HepG2 (cell line): ENCODE data around the gene VPS11. TPM values are rescaled to one million over a fixed set of nuclear protein-coding genes. Genes with fewer than 3 reads are reported as not detected.

Experiments used
- CBX1 ChIP-seq: IDR thresholded peaks from one replicate; pipeline ENCODE4 v1.6.1; 2016; ENCODE audit warnings: antibody characterized with exemption, low read depth
- EEA1 ChIP-seq: sonication (generic); formaldehyde crosslinking; IDR thresholded peaks from 2 replicates; pipeline ENCODE4 v1.5.1; 2020; ENCODE audit warnings: mild to moderate bottlenecking, missing genetic modification reagents, borderline replicate concordance
- FOXA1 ChIP-seq, 2 experiments: fragments of 450-650 bp in 1 of 2; sonication (generic) in 1 of 2; formaldehyde crosslinking in 1 of 2; IDR thresholded peaks; 2 replicates each; pipeline versions ENCODE4 v1.4.0 to v1.6.1; 2016 to 2020; ENCODE audit warnings: missing genetic modification reagents in 1 of 2
- FOXA3 ChIP-seq: IDR thresholded peaks from 2 replicates; pipeline ENCODE4 v1.6.1; 2016; ENCODE audit warnings: missing genetic modification reagents, missing compliant biosample characterization
- HMGA1 ChIP-seq: sonication (generic); formaldehyde crosslinking; conservative IDR thresholded peaks from 2 replicates; pipeline ENCODE4 v1.4.0; 2020; ENCODE audit warnings: missing genetic modification reagents
- MAF1 ChIP-seq: sonication (generic); formaldehyde crosslinking; IDR thresholded peaks from 2 replicates; pipeline ENCODE4 v1.5.0; 2020; ENCODE audit warnings: missing genetic modification reagents, borderline replicate concordance
- MIXL1 ChIP-seq: IDR thresholded peaks from 2 replicates; pipeline ENCODE4 v1.6.1; 2016
- MXD3 ChIP-seq: IDR thresholded peaks from 2 replicates; pipeline ENCODE4 v1.6.1; 2016; ENCODE audit warnings: mild to moderate bottlenecking, missing biosample characterization, missing genetic modification reagents
- NFYC ChIP-seq: IDR thresholded peaks from 2 replicates; pipeline ENCODE4 v1.6.1; 2016; ENCODE audit warnings: missing genetic modification reagents, missing compliant biosample characterization
- SRF ChIP-seq: IDR thresholded peaks from 2 replicates; pipeline ENCODE4 v1.6.1; 2011; ENCODE audit warnings: mild to moderate bottlenecking, low read depth, low read length, moderate library complexity
- TSC22D2 ChIP-seq: sonication (generic); formaldehyde crosslinking; IDR thresholded peaks from 2 replicates; pipeline ENCODE4 v1.5.1; 2020; ENCODE audit warnings: missing genetic modification reagents, mild to moderate bottlenecking, borderline replicate concordance
- ZBTB38 ChIP-seq: sonication (generic); formaldehyde crosslinking; IDR thresholded peaks from 2 replicates; pipeline ENCODE4 v1.5.1; 2020; ENCODE audit warnings: mild to moderate bottlenecking, missing genetic modification reagents
- ZFY ChIP-seq: sonication (generic); formaldehyde crosslinking; IDR thresholded peaks from 2 replicates; pipeline ENCODE4 v1.4.0; 2020; ENCODE audit warnings: missing genetic modification reagents
- ZNF281 ChIP-seq: sonication (generic); formaldehyde crosslinking; IDR thresholded peaks from 2 replicates; pipeline ENCODE4 v1.4.0; 2020; ENCODE audit warnings: missing genetic modification reagents, borderline replicate concordance
- ZNF326 ChIP-seq: sonication (generic); formaldehyde crosslinking; IDR thresholded peaks from 2 replicates; pipeline ENCODE4 v1.4.0; 2020; ENCODE audit warnings: missing genetic modification reagents, borderline replicate concordance
- ZNF33A ChIP-seq: sonication (generic); formaldehyde crosslinking; IDR thresholded peaks from 2 replicates; pipeline ENCODE4 v1.5.1; 2020; ENCODE audit warnings: missing genetic modification reagents, mild to moderate bottlenecking, moderate library complexity, borderline replicate concordance
- ZNF430 ChIP-seq: sonication (generic); formaldehyde crosslinking; IDR thresholded peaks from 2 replicates; pipeline ENCODE4 v1.9.0; 2021; ENCODE audit warnings: mild to moderate bottlenecking, missing genetic modification reagents
- ZSCAN21 ChIP-seq: sonication (generic); formaldehyde crosslinking; IDR thresholded peaks from 2 replicates; pipeline ENCODE4 v1.8.0; 2022; ENCODE audit warnings: mild to moderate bottlenecking, missing genetic modification reagents, moderate library complexity, borderline replicate concordance
- polyA plus RNA-seq, 8 experiments: library from polyadenylated mRNA; depleted of rRNA in 3 of 8; stranded (reverse) in 7 of 8; unstranded in 1 of 8; fragments of >200 nt; fragmentation: Illumina TruSeq in 4 of 8; extraction: Trizol in 4 of 8; gene quantifications; 2 replicates each; pipeline versions ENCODE4 v1.2.1 to v1.2.3, GENCODE V29; 2011 to 2016; ENCODE audit warnings: low read depth in 4 of 8, missing spikeins in 1 of 8, mixed read lengths in 1 of 8; ENCODE audit not compliant: insufficient read depth in 1 of 8
- total RNA-seq, 5 experiments: library from RNA; depleted of rRNA; stranded (reverse); fragments of >200 nt; fragmentation: Illumina TruSeq; extraction: Trizol; gene quantifications; 2 replicates each; pipeline ENCODE4 v1.2.3, GENCODE V29; 2016; ENCODE audit warnings: low read depth in 1 of 5
- TF ChIP-seq, protein P1 (sequence below): sonication (generic); formaldehyde crosslinking; IDR thresholded peaks from 2 replicates; pipeline ENCODE4 v1.4.0; 2020; ENCODE audit warnings: missing genetic modification reagents
- TF ChIP-seq, protein P2 (sequence below): sonication (generic); formaldehyde crosslinking; IDR thresholded peaks from 2 replicates; pipeline ENCODE4 v1.4.0; 2020; ENCODE audit warnings: missing genetic modification reagents
- TF ChIP-seq, protein P3 (sequence below): sonication (generic); formaldehyde crosslinking; IDR thresholded peaks from 2 replicates; pipeline ENCODE4 v1.5.0; 2020; ENCODE audit warnings: mild to moderate bottlenecking, missing genetic modification reagents, borderline replicate concordance

Gene VPS11
- total and polyA plus RNA-seq, 2 of the 13 experiments (the other 11 are each of a cell fraction or from before 2014, with no cell fraction given): 13.7 to 21.6 TPM

GRCh38 chr11:119030329-119031047 lies 37.1 kb upstream of the VPS11 start, which contains the start of gene SLC37A4 (continued):
- TF ChIP-seq ZNF33A (CRISPR knock-in tag) (no peak), FOXA1 (IDR thresholded peaks at IDR 0.05) (no peak), FOXA1 (CRISPR knock-in tag; IDR thresholded peaks at IDR 0.05) (0 out of 2 replicates have a peak, but pooled peaks have one; percentile 16), ZNF326 (no peak), MIXL1 (CRISPR knock-in tag) (peak; percentile 70; the same call in 1 of the 2 replicates), MAF1 (CRISPR knock-in tag) (0 out of 2 replicates have a peak, but pooled peaks have one; percentile 47), ZNF430 (CRISPR knock-in tag) (peak; percentile 76; the same call in 1 of the 2 replicates), MXD3 (CRISPR knock-in tag) (peak; percentile 79), ZBTB38 (CRISPR knock-in tag) (peak; percentile 87), NFYC (CRISPR knock-in tag) (peak; percentile 70), ZNF281 (CRISPR knock-in tag) (peak; percentile 31; the same call in 1 of the 2 replicates), ZSCAN21 (CRISPR knock-in tag) (peak; percentile 87; the same call in 1 of the 2 replicates), SRF (0 out of 2 replicates have a peak, but pooled peaks have one; percentile 38), ZFY (CRISPR knock-in tag) (peak; percentile 28; the same call in 1 of the 2 replicates), EEA1 (peak; percentile 74; the same call in 1 of the 2 replicates), CBX1 (no peak), FOXA3 (CRISPR knock-in tag) (peak; percentile 55), TSC22D2 (CRISPR knock-in tag) (0 out of 2 replicates have a peak, but pooled peaks have one; percentile 63), HMGA1 (CRISPR knock-in tag) (no peak)
- TF ChIP-seq, protein P1, sequence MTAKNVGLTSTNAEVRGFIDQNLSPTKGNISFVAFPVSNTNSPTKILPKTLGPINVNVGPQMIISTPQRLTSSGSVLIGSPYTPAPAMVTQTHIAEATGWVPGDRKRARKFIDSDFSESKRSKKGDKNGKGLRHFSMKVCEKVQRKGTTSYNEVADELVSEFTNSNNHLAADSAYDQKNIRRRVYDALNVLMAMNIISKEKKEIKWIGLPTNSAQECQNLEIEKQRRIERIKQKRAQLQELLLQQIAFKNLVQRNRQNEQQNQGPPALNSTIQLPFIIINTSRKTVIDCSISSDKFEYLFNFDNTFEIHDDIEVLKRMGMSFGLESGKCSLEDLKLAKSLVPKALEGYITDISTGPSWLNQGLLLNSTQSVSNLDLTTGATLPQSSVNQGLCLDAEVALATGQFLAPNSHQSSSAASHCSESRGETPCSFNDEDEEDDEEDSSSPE: peak; percentile 97
- TF ChIP-seq, protein P2, sequence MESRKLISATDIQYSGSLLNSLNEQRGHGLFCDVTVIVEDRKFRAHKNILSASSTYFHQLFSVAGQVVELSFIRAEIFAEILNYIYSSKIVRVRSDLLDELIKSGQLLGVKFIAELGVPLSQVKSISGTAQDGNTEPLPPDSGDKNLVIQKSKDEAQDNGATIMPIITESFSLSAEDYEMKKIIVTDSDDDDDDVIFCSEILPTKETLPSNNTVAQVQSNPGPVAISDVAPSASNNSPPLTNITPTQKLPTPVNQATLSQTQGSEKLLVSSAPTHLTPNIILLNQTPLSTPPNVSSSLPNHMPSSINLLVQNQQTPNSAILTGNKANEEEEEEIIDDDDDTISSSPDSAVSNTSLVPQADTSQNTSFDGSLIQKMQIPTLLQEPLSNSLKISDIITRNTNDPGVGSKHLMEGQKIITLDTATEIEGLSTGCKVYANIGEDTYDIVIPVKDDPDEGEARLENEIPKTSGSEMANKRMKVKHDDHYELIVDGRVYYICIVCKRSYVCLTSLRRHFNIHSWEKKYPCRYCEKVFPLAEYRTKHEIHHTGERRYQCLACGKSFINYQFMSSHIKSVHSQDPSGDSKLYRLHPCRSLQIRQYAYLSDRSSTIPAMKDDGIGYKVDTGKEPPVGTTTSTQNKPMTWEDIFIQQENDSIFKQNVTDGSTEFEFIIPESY (CRISPR knock-in tag): peak; percentile 80
- TF ChIP-seq, protein P3, sequence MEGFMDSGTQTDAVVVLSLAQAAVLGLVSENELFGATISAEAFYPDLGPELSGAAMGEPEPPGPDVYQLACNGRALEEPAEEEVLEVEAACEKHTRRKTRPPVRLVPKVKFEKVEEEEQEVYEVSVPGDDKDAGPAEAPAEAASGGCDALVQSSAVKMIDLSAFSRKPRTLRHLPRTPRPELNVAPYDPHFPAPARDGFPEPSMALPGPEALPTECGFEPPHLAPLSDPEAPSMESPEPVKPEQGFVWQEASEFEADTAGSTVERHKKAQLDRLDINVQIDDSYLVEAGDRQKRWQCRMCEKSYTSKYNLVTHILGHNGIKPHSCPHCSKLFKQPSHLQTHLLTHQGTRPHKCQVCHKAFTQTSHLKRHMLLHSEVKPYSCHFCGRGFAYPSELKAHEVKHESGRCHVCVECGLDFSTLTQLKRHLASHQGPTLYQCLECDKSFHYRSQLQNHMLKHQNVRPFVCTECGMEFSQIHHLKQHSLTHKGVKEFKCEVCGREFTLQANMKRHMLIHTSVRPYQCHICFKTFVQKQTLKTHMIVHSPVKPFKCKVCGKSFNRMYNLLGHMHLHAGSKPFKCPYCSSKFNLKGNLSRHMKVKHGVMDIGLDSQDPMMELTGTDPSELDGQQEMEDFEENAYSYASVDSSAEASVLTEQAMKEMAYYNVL (CRISPR knock-in tag): peak; percentile 39; the same call in 1 of the 2 replicates
